Measurements from ENCODE around the gene TMEM163.
"Not testable (repeated sequence)": the region's sequence is repeated elsewhere in the genome, so short reads cannot be mapped to it uniquely, and the experiment has no call there.

DNA sequence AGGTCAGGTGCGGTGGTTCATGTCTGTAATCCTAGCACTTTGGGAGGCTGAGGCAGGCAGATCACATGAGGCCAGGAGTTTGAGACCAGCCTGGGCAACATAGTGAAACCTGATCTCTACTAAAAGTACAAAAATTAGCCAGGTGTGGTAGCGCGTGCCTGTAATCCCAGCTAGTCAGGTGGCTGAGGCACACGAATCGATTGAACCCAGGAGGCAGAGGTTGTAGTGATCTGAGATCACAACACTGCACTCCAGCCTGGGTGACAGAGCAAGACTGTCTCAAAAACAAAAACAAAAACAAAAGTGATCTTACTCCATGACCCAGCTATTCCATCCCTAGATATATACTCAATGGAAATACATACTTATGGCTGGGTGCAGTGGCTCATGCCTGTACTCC lies 153.8 kb downstream of the TMEM163 start:
- not testable (repeated sequence) for TF ChIP-seq POLR2A (IDR thresholded peaks at IDR 0.05; ENCODE audit: extremely low read depth, insufficient read length)
- TF ChIP-seq, protein P1, sequence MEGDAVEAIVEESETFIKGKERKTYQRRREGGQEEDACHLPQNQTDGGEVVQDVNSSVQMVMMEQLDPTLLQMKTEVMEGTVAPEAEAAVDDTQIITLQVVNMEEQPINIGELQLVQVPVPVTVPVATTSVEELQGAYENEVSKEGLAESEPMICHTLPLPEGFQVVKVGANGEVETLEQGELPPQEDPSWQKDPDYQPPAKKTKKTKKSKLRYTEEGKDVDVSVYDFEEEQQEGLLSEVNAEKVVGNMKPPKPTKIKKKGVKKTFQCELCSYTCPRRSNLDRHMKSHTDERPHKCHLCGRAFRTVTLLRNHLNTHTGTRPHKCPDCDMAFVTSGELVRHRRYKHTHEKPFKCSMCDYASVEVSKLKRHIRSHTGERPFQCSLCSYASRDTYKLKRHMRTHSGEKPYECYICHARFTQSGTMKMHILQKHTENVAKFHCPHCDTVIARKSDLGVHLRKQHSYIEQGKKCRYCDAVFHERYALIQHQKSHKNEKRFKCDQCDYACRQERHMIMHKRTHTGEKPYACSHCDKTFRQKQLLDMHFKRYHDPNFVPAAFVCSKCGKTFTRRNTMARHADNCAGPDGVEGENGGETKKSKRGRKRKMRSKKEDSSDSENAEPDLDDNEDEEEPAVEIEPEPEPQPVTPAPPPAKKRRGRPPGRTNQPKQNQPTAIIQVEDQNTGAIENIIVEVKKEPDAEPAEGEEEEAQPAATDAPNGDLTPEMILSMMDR (IDR thresholded peaks at IDR 0.05; ENCODE audit: low read depth, low read length) = not testable (repeated sequence)
- TF ChIP-seq, protein P2, sequence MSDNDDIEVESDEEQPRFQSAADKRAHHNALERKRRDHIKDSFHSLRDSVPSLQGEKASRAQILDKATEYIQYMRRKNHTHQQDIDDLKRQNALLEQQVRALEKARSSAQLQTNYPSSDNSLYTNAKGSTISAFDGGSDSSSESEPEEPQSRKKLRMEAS (IDR thresholded peaks at IDR 0.05; ENCODE audit: low read depth, low read length) = not testable (repeated sequence)

All from NB4 (cell line).